ENCODE data around the gene ZBED1.

Gene ZBED1

DNA sequence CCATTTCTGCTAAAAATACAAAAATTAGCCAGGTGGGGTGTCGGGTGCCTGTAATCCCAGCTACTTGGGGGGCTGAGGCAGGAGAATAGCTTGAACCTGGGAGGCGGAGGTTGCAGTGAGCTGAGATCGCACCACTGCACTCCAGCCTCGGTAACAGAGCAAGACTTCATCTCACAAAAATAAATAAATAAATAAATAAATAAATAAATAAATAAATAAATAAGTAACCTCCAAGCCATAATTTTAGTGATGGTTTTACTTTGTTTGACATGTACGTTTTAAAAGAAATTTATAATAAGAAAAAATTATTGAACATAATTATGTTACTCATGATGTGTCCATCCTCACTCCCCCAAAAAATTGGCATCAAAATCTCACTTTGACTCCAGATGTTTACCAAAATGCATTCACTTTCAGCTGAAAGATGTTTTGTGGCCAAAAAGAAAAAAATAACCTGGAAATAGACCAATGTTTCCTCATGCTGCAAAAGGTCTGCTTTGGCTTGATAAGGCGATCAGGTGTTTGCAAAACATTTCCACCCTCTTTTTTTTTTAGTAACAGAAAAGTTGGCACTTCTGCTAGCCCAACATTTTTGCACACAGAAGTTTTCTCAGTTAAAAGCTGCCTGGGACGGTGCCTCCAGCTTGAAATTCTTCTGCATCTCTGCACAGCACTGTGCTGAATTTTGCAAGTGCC, 42.2 kb upstream of the ZBED1 start:
- TF ChIP-seq, protein P1, sequence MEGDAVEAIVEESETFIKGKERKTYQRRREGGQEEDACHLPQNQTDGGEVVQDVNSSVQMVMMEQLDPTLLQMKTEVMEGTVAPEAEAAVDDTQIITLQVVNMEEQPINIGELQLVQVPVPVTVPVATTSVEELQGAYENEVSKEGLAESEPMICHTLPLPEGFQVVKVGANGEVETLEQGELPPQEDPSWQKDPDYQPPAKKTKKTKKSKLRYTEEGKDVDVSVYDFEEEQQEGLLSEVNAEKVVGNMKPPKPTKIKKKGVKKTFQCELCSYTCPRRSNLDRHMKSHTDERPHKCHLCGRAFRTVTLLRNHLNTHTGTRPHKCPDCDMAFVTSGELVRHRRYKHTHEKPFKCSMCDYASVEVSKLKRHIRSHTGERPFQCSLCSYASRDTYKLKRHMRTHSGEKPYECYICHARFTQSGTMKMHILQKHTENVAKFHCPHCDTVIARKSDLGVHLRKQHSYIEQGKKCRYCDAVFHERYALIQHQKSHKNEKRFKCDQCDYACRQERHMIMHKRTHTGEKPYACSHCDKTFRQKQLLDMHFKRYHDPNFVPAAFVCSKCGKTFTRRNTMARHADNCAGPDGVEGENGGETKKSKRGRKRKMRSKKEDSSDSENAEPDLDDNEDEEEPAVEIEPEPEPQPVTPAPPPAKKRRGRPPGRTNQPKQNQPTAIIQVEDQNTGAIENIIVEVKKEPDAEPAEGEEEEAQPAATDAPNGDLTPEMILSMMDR (IDR thresholded peaks at IDR 0.05; ENCODE audit: borderline replicate concordance, control extremely low read depth, extremely low read depth, insufficient read depth, missing control alignments): no peak
- no peak for DNase-seq (ENCODE audit: low spot score)
- in situ Hi-C loops (cut with MboI; ENCODE audit: low sequenced_read_pairs, unreplicated experiment): no loop called here

DNA sequence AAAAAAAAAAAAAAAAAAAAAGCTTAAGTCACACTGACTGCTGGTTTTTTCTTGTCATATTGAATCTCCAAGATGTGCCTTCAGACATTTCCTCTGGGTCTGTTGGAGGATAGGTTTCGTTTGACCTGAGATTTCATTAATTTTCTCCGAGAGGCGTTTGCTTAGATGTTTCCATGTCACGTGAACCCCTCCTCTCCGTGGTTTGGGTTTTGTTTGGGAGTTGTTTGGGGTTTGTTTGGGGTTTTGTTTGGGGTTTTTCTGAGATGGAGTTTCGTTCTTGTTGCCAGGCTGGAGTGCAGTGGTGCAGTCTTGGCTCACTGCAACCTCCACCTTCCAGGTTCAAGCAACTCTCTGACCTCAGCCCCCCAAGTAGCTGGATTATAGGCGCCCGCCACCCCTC, 40.8 kb upstream of the ZBED1 start:
- DNase-seq (ENCODE audit: low spot score): no peak
- TF ChIP-seq, protein P1 (IDR thresholded peaks at IDR 0.05; ENCODE audit: borderline replicate concordance, control extremely low read depth, extremely low read depth, insufficient read depth, missing control alignments): no peak
- in situ Hi-C loops (cut with MboI; ENCODE audit: low sequenced_read_pairs, unreplicated experiment): no loop called here

DNA sequence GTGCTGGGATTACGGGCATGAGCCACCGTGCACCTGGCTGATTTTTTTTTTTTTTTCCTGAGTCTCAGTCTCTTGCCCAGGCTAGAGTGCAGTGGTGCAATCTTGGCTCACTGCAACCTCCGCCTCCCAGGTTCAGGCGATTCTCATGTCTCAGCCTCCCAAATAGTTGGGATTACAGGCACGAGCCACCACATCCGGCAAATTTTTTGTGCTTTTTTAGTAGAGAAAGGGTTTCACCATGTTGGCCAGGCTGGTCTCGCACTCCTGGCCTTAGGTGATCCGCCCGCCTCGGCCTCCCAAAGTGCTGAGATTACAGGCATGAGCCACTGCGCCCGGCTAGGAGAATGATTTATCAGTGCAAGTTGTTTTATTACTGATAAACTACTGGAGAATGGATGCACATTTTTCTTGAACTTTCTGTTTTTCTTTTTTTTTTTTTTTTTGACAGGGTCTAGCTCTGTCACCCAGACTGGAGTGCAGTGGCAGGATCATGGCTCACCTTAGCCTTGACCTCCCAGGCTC, 39.7 kb upstream of the ZBED1 start:
- no peak for DNase-seq (ENCODE audit: low spot score)
- TF ChIP-seq, protein P1 (IDR thresholded peaks at IDR 0.05; ENCODE audit: borderline replicate concordance, control extremely low read depth, extremely low read depth, insufficient read depth, missing control alignments): no peak
- in situ Hi-C loops (cut with MboI; ENCODE audit: low sequenced_read_pairs, unreplicated experiment): no loop called here

DNA sequence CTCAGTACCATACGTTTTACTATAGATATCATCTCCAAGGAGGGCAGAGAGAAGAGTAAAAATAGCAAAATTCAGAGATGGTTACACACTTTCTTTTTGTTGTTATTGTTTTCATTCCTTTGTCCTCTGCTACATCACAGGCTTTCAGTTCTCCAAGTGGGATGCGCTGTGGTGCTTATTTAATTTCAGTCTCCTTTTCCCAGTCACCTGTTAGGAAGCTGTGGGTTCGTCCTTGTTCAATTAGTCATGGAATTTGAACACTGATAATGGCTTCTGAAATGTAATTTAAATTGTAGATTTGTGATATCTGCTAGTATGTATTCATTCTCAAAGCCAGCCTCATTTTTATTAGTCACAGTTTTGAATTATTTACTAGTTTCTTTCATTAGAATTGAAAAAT, 38.8 kb upstream of the ZBED1 start:
- in situ Hi-C loops (cut with MboI; ENCODE audit: low sequenced_read_pairs, unreplicated experiment): no loop called here
- TF ChIP-seq, protein P1 (IDR thresholded peaks at IDR 0.05; ENCODE audit: borderline replicate concordance, control extremely low read depth, extremely low read depth, insufficient read depth, missing control alignments): no peak
- no peak for DNase-seq (ENCODE audit: low spot score)

DNA sequence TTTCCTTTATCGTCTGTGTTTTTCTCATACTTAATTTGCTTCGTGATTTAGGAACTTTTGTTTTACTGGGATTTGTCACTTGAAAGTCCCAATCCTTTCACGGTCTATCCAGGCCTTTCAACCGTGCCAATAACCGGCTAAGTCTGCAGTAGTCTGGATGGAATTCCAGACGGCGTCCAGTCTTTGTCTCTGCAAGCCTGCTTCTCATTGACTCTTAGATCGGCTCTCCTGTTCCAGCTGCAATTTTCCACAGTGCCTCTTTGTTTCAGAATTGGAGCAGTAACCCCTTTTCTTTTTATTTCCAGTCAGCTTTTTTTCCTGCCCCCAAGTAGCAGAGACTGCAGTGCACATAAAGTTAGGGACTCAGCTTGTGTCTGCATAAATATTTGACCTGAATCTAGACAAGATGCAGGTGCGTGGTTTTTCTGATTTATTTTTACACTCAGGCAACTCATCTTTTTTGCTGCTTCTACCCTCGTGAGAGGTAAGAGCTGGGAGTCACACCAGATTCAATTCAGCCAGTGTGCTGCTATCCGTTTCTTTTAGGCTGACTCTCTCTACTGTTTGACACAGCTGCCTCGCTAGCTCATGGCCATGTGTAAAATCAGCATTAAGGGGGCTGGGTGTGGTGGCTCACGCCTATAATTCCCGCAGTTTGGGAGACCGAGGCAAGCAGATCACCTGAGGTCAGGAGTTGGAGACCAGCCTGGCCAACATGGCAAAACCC, 37.4 kb upstream of the ZBED1 start:
- in situ Hi-C loops (cut with MboI; ENCODE audit: low sequenced_read_pairs, unreplicated experiment): no loop called here
- TF ChIP-seq, protein P1 (IDR thresholded peaks at IDR 0.05; ENCODE audit: borderline replicate concordance, control extremely low read depth, extremely low read depth, insufficient read depth, missing control alignments): no peak
- DNase-seq (ENCODE audit: low spot score): no peak

DNA sequence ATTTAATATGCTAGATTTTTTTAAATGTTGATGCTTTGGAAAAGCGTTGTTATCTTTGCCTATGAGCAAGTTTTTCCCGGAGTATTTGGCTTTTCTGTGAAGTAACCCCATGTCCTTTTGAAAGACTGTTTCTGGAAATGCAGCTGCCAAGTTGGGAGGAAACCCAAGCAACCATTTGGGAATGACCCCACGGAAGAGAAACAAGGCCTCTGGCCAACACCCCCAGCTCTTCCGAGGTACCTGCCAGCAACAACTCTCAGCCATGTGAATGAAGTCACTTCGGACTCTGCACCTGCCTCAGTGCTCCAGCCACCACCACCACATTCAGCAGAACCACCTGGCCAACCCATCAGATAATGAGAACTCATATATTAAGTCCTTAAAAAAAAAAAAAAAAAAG, 36.2 kb upstream of the ZBED1 start:
- no peak for DNase-seq (ENCODE audit: low spot score)
- TF ChIP-seq, protein P1 (IDR thresholded peaks at IDR 0.05; ENCODE audit: borderline replicate concordance, control extremely low read depth, extremely low read depth, insufficient read depth, missing control alignments): no peak
- in situ Hi-C loops (cut with MboI; ENCODE audit: low sequenced_read_pairs, unreplicated experiment): no loop called here

All from GM13976 (cell line).